ENCODE data around the gene ENPP6.

Gene ENPP6

DNA sequence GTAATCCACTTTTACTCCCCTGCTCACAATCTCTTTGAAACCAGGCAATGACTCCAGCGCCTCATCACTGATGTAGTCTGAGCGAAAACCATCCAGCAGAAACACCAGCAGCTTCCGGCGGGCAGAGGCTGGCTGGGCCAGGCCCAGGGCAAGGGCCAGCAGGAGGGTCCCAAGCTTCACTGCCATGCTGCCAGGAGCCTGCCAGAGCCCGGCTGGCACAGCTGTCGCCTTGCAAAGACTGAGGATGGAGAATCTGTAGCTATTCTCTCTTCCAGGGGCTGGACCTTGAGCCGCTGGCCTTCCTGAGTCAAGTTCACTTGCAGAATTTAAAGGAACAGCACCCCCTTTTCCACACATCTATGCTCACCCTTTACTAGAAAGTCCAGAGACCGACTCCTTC, at the start of gene ENPP6:
Gene ENPP6, minus strand, starts transcription at position 240 of the 400 bp plus-strand sequence. Its CDS starts 54 bp downstream, at position 186.
- H3K9me3 ChIP-seq = no peaks in the 10 kb centered on the region
- H3K4me3 ChIP-seq (ENCODE audit: low read depth in 1 of 2, low read length in 1 of 2) = no peak within 1 kb of the TSS
- TF ChIP-seq, protein P1, sequence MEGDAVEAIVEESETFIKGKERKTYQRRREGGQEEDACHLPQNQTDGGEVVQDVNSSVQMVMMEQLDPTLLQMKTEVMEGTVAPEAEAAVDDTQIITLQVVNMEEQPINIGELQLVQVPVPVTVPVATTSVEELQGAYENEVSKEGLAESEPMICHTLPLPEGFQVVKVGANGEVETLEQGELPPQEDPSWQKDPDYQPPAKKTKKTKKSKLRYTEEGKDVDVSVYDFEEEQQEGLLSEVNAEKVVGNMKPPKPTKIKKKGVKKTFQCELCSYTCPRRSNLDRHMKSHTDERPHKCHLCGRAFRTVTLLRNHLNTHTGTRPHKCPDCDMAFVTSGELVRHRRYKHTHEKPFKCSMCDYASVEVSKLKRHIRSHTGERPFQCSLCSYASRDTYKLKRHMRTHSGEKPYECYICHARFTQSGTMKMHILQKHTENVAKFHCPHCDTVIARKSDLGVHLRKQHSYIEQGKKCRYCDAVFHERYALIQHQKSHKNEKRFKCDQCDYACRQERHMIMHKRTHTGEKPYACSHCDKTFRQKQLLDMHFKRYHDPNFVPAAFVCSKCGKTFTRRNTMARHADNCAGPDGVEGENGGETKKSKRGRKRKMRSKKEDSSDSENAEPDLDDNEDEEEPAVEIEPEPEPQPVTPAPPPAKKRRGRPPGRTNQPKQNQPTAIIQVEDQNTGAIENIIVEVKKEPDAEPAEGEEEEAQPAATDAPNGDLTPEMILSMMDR (IDR thresholded peaks at IDR 0.05) = no peak
- H3K36me3 ChIP-seq = no peaks in the 10 kb centered on the region
- H3K4me1 ChIP-seq (ENCODE audit: control insufficient read depth in 1 of 2, insufficient read depth in 1 of 2, low read depth in 1 of 2, low read length in 1 of 2) = no peaks in the 10 kb centered on the region
- no peak within 1 kb of the TSS for H3K27ac ChIP-seq
- H3K27me3 ChIP-seq = peaks cover 35% of the 10 kb centered on the region

DNA sequence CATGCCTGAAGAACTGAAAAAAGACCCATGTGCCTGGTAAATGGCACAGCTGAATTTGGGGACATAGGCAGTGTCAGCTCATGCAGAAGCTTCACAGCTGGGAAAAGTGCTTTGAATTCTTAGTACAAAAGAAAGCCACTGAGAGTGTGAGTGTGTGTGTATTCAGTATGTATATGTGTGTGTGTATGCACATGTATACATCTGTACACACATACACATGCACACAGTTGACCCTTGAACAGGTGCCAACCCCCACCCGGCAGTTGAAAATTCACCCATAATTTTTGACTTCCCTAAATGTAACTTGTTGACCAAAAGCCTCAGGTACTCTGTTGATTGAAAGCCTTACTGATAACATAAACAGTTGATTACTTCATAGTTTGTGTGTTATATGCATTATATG, 49.5 kb upstream of the ENPP6 start:
- Histone ChIP-seq H3K27ac (peak overlapping the region; percentile 93), H3K27me3 (no peaks in the 10 kb centered on the region), H3K4me1 (ENCODE audit: control insufficient read depth in 1 of 2, insufficient read depth in 1 of 2, low read depth in 1 of 2, low read length in 1 of 2) (peaks cover 57 to 66% of the 10 kb centered on the region in 2 experiments), H3K36me3 (no peaks in the 10 kb centered on the region), H3K9me3 (no peaks in the 10 kb centered on the region), H3K4me3 (ENCODE audit: low read depth in 1 of 2, low read length in 1 of 2) (peak overlapping the region; percentile 48 to 59)
- TF ChIP-seq, protein P1 (IDR thresholded peaks at IDR 0.05) = no peak

DNA sequence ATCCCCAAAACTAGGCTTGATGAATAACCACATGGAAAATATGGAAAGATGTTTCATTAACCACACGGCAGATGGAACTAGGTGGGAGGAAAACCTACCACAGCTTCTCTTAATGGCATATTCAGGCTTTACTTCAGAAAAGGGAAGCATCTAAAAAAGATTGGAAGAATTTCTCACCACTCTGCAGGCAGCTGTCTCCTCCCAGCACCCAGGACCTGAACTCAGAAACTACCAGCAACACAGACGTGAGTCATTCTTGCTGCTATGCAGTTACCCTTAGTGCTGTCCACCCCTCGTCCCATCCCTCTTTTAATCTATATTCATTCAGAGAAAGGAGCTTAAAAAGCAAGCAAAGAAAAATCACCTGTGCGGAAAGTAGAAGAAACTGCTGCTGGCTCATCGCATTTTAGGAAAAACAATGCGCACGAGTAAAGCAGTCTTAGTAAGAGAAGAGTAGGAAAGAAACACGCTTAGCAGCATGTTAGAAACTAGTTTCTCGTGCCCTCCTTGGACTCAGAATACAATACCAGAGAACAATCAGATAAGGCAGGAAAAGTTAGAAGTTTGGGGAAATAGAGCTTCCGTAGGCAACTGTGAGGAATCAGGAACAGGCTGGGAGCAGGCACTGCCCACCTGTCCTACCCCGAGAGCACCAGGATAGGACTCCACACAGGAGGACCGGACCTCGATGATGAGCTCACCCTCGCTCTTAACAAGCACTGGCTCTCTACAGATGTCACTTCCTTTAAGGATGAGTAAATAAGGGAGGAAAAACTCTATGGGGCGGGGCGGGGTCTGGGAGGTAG, 48.1 kb upstream of the ENPP6 start:
- Histone ChIP-seq H3K9me3 (no peaks in the 10 kb centered on the region), H3K4me1 (ENCODE audit: control insufficient read depth in 1 of 2, insufficient read depth in 1 of 2, low read depth in 1 of 2, low read length in 1 of 2) (peaks cover 72 to 80% of the 10 kb centered on the region in 2 experiments), H3K4me3 (ENCODE audit: low read depth in 1 of 2, low read length in 1 of 2) (no peak overlapping the region), H3K27me3 (no peaks in the 10 kb centered on the region), H3K27ac (peak overlapping the region; percentile 93), H3K36me3 (no peaks in the 10 kb centered on the region)
- TF ChIP-seq, protein P1 (IDR thresholded peaks at IDR 0.05) = no peak

DNA sequence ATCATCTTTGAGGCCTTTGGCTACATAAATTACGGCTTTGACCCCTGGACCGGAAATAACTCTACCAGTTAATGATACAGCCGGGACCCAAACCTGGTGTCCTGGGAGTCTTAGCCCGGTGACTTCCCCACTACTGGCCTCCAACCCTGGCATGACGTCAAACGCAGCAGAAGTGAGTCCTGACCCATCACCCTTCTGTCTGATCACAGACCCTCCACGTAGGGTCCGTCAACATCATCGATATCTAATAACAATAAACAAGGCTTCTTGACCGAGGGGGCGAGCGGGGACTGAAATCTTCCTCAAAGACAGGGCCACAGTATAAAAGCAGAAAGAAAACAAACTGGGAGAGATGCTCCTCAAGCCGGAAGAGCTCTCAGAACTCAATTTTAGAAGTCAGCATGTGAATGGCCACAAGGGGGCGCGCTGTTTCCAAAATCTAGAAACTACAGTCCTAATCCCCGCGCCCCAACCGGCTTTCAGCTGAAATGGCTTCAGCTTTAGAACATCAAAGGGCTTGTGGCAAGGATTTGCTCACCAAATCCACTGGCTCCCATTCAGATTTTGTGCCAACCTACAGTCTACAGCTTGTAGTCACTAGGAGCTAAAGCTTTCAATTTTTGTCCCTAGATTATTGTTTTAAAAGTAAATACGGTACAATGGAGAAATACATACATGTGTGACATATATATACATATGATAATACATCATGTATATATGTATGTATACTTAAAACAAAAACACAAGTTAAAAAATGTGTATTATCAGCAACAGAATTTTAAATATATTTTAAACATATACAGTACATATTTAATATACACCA, 46.4 kb upstream of the ENPP6 start:
- H3K27ac ChIP-seq = peak overlapping the region; percentile 89

DNA sequence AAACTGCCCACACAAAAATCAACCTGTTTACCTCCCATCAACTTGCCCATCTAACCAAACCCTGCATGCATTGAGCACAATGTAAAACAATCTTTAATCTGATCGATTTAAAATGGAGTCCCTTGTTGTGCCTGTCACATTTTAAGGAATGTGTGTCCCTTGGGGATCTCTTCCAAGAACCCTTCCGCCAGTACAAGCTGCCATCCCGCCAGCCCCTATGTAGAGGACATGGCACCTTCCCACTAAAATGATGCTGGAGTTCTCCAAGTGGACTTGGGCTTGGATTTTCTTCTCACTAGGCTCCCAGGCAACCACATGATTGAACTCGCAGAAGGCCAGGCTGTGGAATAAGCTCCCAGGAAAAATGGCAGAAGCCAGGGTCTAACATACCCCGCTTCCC, 45.8 kb upstream of the ENPP6 start:
- H3K36me3 ChIP-seq = no peaks in the 10 kb centered on the region
- TF ChIP-seq, protein P1 (IDR thresholded peaks at IDR 0.05) = no peak
- H3K4me1 ChIP-seq (ENCODE audit: control insufficient read depth in 1 of 2, insufficient read depth in 1 of 2, low read depth in 1 of 2, low read length in 1 of 2) = peaks cover 84 to 94% of the 10 kb centered on the region in 2 experiments
- no peaks in the 10 kb centered on the region for H3K27me3 ChIP-seq
- peak overlapping the region; percentile 89 for H3K27ac ChIP-seq
- H3K4me3 ChIP-seq (ENCODE audit: low read depth in 1 of 2, low read length in 1 of 2) = peak overlapping the region in 1 of 2 experiments; percentile 36
- no peaks in the 10 kb centered on the region for H3K9me3 ChIP-seq

More for the DNA sequence above, 46.4 kb upstream of the ENPP6 start:
- H3K4me1 ChIP-seq (ENCODE audit: control insufficient read depth in 1 of 2, insufficient read depth in 1 of 2, low read depth in 1 of 2, low read length in 1 of 2) = peaks cover 88 to 94% of the 10 kb centered on the region in 2 experiments
- TF ChIP-seq, protein P1 (IDR thresholded peaks at IDR 0.05) = peak; percentile 88
- peak overlapping the region; percentile 22 to 36 for H3K4me3 ChIP-seq (ENCODE audit: low read depth in 1 of 2, low read length in 1 of 2)
- no peaks in the 10 kb centered on the region for H3K9me3 ChIP-seq
- H3K27me3 ChIP-seq = no peaks in the 10 kb centered on the region
- H3K36me3 ChIP-seq = no peaks in the 10 kb centered on the region

Measured in neutrophil (primary cell).